ENCODE results near the gene GTF2F2. TPM values are rescaled to one million over a fixed set of nuclear protein-coding genes. Genes with fewer than 3 reads are reported as not detected.
A peak's percentile ranks its signal among the peaks of the same experiment; 100 is the strongest.

Gene GTF2F2
- polyA plus RNA-seq, 2 donors, result 15.1 to 19.0 TPM

GRCh38 chr13:45119469-45119990, 780 bp upstream of the GTF2F2 start:
- WGBS, 2 donors, result 14 to 15% methylated on average over 7 of the region's 7 CpGs
- no peaks in the 10 kb centered on the region for H3K27me3 ChIP-seq (ENCODE audit: control insufficient read depth in 1 of 2, insufficient read depth in 2 of 2, low read length in 2 of 2)
- H3K4me3 ChIP-seq (ENCODE audit: low read depth in 1 of 2, low read length in 2 of 2), result peak overlapping the region; percentile 79 to 88
- no peaks in the 10 kb centered on the region for H3K9me3 ChIP-seq (ENCODE audit: control insufficient read depth in 2 of 2, insufficient read depth in 1 of 2, low read depth in 1 of 2, low read length in 1 of 2)
- H3K4me1 ChIP-seq (ENCODE audit: control insufficient read depth in 2 of 2, insufficient read depth in 2 of 2, low read length in 1 of 2), result peaks cover 0 to 2% of the 10 kb centered on the region in 2 donors
- peaks cover 0 to 3% of the 10 kb centered on the region in 2 donors for H3K36me3 ChIP-seq (ENCODE audit: control insufficient read depth in 2 of 2, insufficient read depth in 2 of 2, low read length in 1 of 2)
- peak overlapping the region in 1 of 2 donors; percentile 68 for H3K27ac ChIP-seq (ENCODE audit: low read depth in 2 of 2, low read length in 1 of 2)

- Histone ChIP-seq H3K36me3 (ENCODE audit: control insufficient read depth in 2 of 2, insufficient read depth in 2 of 2, low read length in 1 of 2) (peaks cover 0 to 3% of the 10 kb centered on the region in 2 donors), H3K27ac (ENCODE audit: low read depth in 2 of 2, low read length in 1 of 2) (peak overlapping the region; percentile 81 to 84), H3K9me3 (ENCODE audit: control insufficient read depth in 2 of 2, insufficient read depth in 1 of 2, low read depth in 1 of 2, low read length in 1 of 2) (no peaks in the 10 kb centered on the region), H3K4me3 (ENCODE audit: low read depth in 1 of 2, low read length in 2 of 2) (peak overlapping the region; percentile 79 to 88), H3K4me1 (ENCODE audit: control insufficient read depth in 2 of 2, insufficient read depth in 2 of 2, low read length in 1 of 2) (peaks cover 0 to 2% of the 10 kb centered on the region in 2 donors), H3K27me3 (ENCODE audit: control insufficient read depth in 1 of 2, insufficient read depth in 2 of 2, low read length in 2 of 2) (no peaks in the 10 kb centered on the region)
- WGBS, 2 donors, result 6% methylated on average over 13 of the region's 13 CpGs
Observed at GRCh38 chr13:45120967-45121831, 889 bp downstream of the GTF2F2 start.

- peaks cover 0 to 2% of the 10 kb centered on the region in 2 donors for H3K4me1 ChIP-seq (ENCODE audit: control insufficient read depth in 2 of 2, insufficient read depth in 2 of 2, low read length in 1 of 2)
- peaks cover 0 to 3% of the 10 kb centered on the region in 2 donors for H3K36me3 ChIP-seq (ENCODE audit: control insufficient read depth in 2 of 2, insufficient read depth in 2 of 2, low read length in 1 of 2)
- no peak overlapping the region for H3K27ac ChIP-seq (ENCODE audit: low read depth in 2 of 2, low read length in 1 of 2)
- no peaks in the 10 kb centered on the region for H3K27me3 ChIP-seq (ENCODE audit: control insufficient read depth in 1 of 2, insufficient read depth in 2 of 2, low read length in 2 of 2)
- 89 to 91% methylated on average over 6 of the region's 6 CpGs for WGBS, 2 donors
- H3K4me3 ChIP-seq (ENCODE audit: low read depth in 1 of 2, low read length in 2 of 2), result no peak overlapping the region
- H3K9me3 ChIP-seq (ENCODE audit: control insufficient read depth in 2 of 2, insufficient read depth in 1 of 2, low read depth in 1 of 2, low read length in 1 of 2), result no peaks in the 10 kb centered on the region
Observed at GRCh38 chr13:45122941-45123340, 2.6 kb downstream of the GTF2F2 start.

DNA sequence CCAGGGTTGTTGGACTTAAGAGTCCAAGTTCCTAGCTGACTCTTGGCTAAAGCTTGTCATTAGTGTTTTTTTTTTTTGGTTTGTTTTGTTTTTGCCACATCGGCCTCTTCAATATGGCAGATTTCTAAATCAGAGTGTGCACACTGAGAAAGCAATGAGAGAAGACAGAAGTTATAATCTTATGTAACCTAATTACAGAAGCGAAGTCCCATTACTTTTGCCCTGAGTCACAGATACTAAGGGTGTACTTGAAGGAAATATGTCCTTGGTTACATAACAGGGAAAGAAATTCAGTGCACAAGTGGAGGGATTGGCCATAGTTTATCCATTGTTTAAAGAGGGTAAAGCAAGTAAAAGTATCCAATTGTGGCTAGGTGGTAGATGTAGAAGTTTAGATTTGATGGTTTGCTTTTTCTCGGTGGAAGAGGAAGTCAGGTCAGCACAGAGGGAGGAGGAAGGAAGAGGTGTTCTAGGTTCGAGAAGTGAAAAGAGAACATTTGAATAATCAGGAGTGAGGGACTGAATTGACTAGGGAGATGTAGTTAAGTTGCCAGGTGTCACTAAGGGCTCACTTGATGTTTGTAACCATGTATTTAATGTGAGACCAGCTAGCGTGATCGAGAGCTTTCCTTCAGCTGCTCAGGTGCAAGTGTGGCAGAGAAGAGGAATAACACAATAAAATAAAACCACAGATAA, 12.2 kb downstream of the GTF2F2 start:
- WGBS, 2 donors, result 89 to 90% methylated on average over 6 of the region's 6 CpGs
- H3K27ac ChIP-seq (ENCODE audit: low read depth in 2 of 2, low read length in 1 of 2), result no peak overlapping the region
- no peaks in the 10 kb centered on the region for H3K4me1 ChIP-seq (ENCODE audit: control insufficient read depth in 2 of 2, insufficient read depth in 2 of 2, low read length in 1 of 2)
- no peaks in the 10 kb centered on the region for H3K27me3 ChIP-seq (ENCODE audit: control insufficient read depth in 1 of 2, insufficient read depth in 2 of 2, low read length in 2 of 2)
- no peaks in the 10 kb centered on the region for H3K9me3 ChIP-seq (ENCODE audit: control insufficient read depth in 2 of 2, insufficient read depth in 1 of 2, low read depth in 1 of 2, low read length in 1 of 2)
- H3K36me3 ChIP-seq (ENCODE audit: control insufficient read depth in 2 of 2, insufficient read depth in 2 of 2, low read length in 1 of 2), result peaks cover 0 to 2% of the 10 kb centered on the region in 2 donors
- H3K4me3 ChIP-seq (ENCODE audit: low read depth in 1 of 2, low read length in 2 of 2), result no peak overlapping the region

- H3K9me3 ChIP-seq (ENCODE audit: control insufficient read depth in 2 of 2, insufficient read depth in 1 of 2, low read depth in 1 of 2, low read length in 1 of 2), result no peaks in the 10 kb centered on the region
- H3K36me3 ChIP-seq (ENCODE audit: control insufficient read depth in 2 of 2, insufficient read depth in 2 of 2, low read length in 1 of 2), result peaks cover 0 to 3% of the 10 kb centered on the region in 2 donors
- H3K27ac ChIP-seq (ENCODE audit: low read depth in 2 of 2, low read length in 1 of 2), result no peak overlapping the region
- no peaks in the 10 kb centered on the region for H3K27me3 ChIP-seq (ENCODE audit: control insufficient read depth in 1 of 2, insufficient read depth in 2 of 2, low read length in 2 of 2)
- WGBS, 2 donors, result 96 to 98% methylated on average over 6 of the region's 6 CpGs
- H3K4me1 ChIP-seq (ENCODE audit: control insufficient read depth in 2 of 2, insufficient read depth in 2 of 2, low read length in 1 of 2), result no peaks in the 10 kb centered on the region
- no peak overlapping the region for H3K4me3 ChIP-seq (ENCODE audit: low read depth in 1 of 2, low read length in 2 of 2)
Observed at GRCh38 chr13:45133396-45134118, 13.2 kb downstream of the GTF2F2 start.

DNA sequence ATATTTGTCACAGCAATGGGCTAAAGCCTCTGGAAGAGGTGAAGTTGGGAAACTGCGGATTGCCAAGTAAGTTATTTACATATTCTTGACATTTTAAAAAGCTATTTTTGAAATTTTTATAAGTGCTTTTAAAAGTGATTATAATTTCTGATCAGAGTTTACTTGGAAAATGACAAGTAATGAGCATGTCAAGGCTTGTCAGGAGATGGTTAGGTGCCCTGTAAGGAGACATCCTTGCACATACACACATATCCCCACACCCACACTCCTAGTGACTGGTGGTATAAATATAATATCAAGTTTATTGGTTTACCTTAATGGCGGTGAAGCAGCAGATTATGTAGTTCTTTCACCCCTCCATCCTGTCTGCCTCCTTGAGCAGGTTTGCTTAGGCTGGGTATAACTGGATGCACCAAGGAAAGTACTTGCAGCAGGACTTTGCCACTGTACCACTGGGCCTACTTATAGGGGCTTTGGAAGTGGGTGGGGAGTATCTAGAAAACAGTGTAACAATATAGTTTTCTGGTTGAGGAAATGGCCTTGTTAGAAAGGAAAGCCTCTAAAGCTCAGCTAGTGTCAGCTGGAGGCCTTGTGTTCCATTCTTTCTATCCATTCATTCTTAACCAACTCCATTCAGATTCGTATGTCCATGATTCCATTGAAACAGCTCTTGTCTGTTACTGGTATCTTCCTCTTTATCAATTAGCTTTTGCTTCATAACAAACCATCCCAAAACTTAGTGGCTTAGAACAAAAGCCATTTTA, 16.6 kb downstream of the GTF2F2 start:
- no peaks in the 10 kb centered on the region for H3K27me3 ChIP-seq (ENCODE audit: control insufficient read depth in 1 of 2, insufficient read depth in 2 of 2, low read length in 2 of 2)
- peak overlapping the region in 1 of 2 donors; percentile 4 for H3K27ac ChIP-seq (ENCODE audit: low read depth in 2 of 2, low read length in 1 of 2)
- no peaks in the 10 kb centered on the region for H3K4me1 ChIP-seq (ENCODE audit: control insufficient read depth in 2 of 2, insufficient read depth in 2 of 2, low read length in 1 of 2)
- no peak overlapping the region for H3K4me3 ChIP-seq (ENCODE audit: low read depth in 1 of 2, low read length in 2 of 2)
- WGBS, 2 donors, result 88 to 92% methylated on average over 3 of the region's 3 CpGs
- H3K9me3 ChIP-seq (ENCODE audit: control insufficient read depth in 2 of 2, insufficient read depth in 1 of 2, low read depth in 1 of 2, low read length in 1 of 2), result no peaks in the 10 kb centered on the region
- peaks cover 0 to 3% of the 10 kb centered on the region in 2 donors for H3K36me3 ChIP-seq (ENCODE audit: control insufficient read depth in 2 of 2, insufficient read depth in 2 of 2, low read length in 1 of 2)

- no peak overlapping the region for H3K4me3 ChIP-seq (ENCODE audit: low read depth in 1 of 2, low read length in 2 of 2)
- H3K4me1 ChIP-seq (ENCODE audit: control insufficient read depth in 2 of 2, insufficient read depth in 2 of 2, low read length in 1 of 2), result no peaks in the 10 kb centered on the region
- no peaks in the 10 kb centered on the region for H3K27me3 ChIP-seq (ENCODE audit: control insufficient read depth in 1 of 2, insufficient read depth in 2 of 2, low read length in 2 of 2)
- H3K36me3 ChIP-seq (ENCODE audit: control insufficient read depth in 2 of 2, insufficient read depth in 2 of 2, low read length in 1 of 2), result peaks cover 0 to 3% of the 10 kb centered on the region in 2 donors
- no peaks in the 10 kb centered on the region for H3K9me3 ChIP-seq (ENCODE audit: control insufficient read depth in 2 of 2, insufficient read depth in 1 of 2, low read depth in 1 of 2, low read length in 1 of 2)
- 96% methylated on average over 2 of the region's 2 CpGs for WGBS, 2 donors
- peak overlapping the region in 1 of 2 donors; percentile 4 for H3K27ac ChIP-seq (ENCODE audit: low read depth in 2 of 2, low read length in 1 of 2)
Observed at GRCh38 chr13:45137526-45137925, 17.2 kb downstream of the GTF2F2 start.

DNA sequence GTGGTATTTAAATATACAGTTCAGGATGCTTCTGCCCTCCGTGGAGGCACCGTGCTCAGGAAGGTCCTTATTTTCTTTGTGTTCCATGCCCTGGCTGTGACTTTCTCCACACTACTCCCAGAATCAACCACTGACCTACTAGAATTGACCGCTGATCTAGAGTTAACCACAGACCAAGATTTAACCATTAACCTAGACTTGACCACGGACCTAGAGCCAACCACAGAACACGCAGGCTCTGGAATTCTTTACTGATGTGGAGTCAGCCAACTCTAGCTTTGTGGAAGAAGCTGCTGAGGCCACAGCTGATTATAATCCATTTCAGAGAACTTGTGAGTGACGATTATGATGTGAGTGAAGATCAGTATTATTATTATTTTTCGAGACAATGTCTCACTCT, 18.0 kb downstream of the GTF2F2 start:
- H3K36me3 ChIP-seq (ENCODE audit: control insufficient read depth in 2 of 2, insufficient read depth in 2 of 2, low read length in 1 of 2), result peaks cover 0 to 3% of the 10 kb centered on the region in 2 donors
- no peaks in the 10 kb centered on the region for H3K27me3 ChIP-seq (ENCODE audit: control insufficient read depth in 1 of 2, insufficient read depth in 2 of 2, low read length in 2 of 2)
- WGBS, 2 donors, result 92 to 94% methylated on average over 7 of the region's 7 CpGs
- no peak overlapping the region for H3K27ac ChIP-seq (ENCODE audit: low read depth in 2 of 2, low read length in 1 of 2)
- no peaks in the 10 kb centered on the region for H3K4me1 ChIP-seq (ENCODE audit: control insufficient read depth in 2 of 2, insufficient read depth in 2 of 2, low read length in 1 of 2)
- H3K9me3 ChIP-seq (ENCODE audit: control insufficient read depth in 2 of 2, insufficient read depth in 1 of 2, low read depth in 1 of 2, low read length in 1 of 2), result no peaks in the 10 kb centered on the region
- no peak overlapping the region for H3K4me3 ChIP-seq (ENCODE audit: low read depth in 1 of 2, low read length in 2 of 2)
